OCI-LY1 (cell line): ENCODE measurements around the gene SLCO3A1.

ENCODE experiments used
- H2AFZ ChIP-seq: fragments of 200-600 bp; sonication (generic), shearing (Covaris generic); 2 replicates; pipeline ENCODE4 v1.6.0; 2014; ENCODE audit warnings: antibody characterized with exemption, mild to moderate bottlenecking, low read length
- H3F3A ChIP-seq: fragments of 200-600 bp; sonication (generic), shearing (Covaris generic); 2 replicates; pipeline ENCODE4 v1.6.0; 2014; ENCODE audit warnings: mild to moderate bottlenecking, antibody characterized with exemption, low read length, moderate library complexity; ENCODE audit not compliant: insufficient read depth
- H3K27ac ChIP-seq: fragments of 200-600 bp; sonication (generic); 2 replicates; pipeline ENCODE4 v1.5.1; 2014; ENCODE audit warnings: low read length, mixed run types, mild to moderate bottlenecking, low read depth; ENCODE audit not compliant: poor library complexity, severe bottlenecking
- H3K27me3 ChIP-seq: fragments of 200-600 bp; sonication (generic); 2 replicates; pipeline ENCODE4 v1.6.0; 2014; ENCODE audit warnings: antibody characterized with exemption, mild to moderate bottlenecking, low read length, moderate library complexity; ENCODE audit not compliant: insufficient read depth
- H3K36me3 ChIP-seq: fragments of 200-600 bp; sonication (generic); 2 replicates; pipeline ENCODE4 v1.6.1; 2014; ENCODE audit warnings: mild to moderate bottlenecking, antibody characterized with exemption, low read length, moderate library complexity, mixed read lengths; ENCODE audit not compliant: insufficient read depth
- H3K4me1 ChIP-seq: fragments of 200-600 bp; sonication (generic); 2 replicates; pipeline ENCODE4 v1.5.1; 2014; ENCODE audit warnings: mild to moderate bottlenecking, low read length, moderate library complexity; ENCODE audit not compliant: insufficient read depth, severe bottlenecking
- H3K4me2 ChIP-seq: fragments of 200-600 bp; sonication (generic), shearing (Covaris generic); 2 replicates; pipeline ENCODE4 v1.6.1; 2014; ENCODE audit warnings: low read length
- H3K4me3 ChIP-seq: fragments of 200-600 bp; sonication (generic); 2 replicates; pipeline ENCODE4 v1.5.1; 2014; ENCODE audit warnings: low read length, low read depth, mild to moderate bottlenecking, mixed read lengths; ENCODE audit not compliant: poor library complexity, severe bottlenecking
- H3K79me2 ChIP-seq: fragments of 200-600 bp; shearing (Covaris generic); 2 replicates; pipeline ENCODE4 v1.6.1; 2016; ENCODE audit warnings: mixed run types, low read length, mixed read lengths; ENCODE audit not compliant: insufficient read depth
- H3K9ac ChIP-seq: fragments of 200-600 bp; sonication (generic), shearing (Covaris generic); 2 replicates; pipeline ENCODE4 v1.6.1; 2014; ENCODE audit warnings: mild to moderate bottlenecking, low read length, mixed read lengths
- H3K9me2 ChIP-seq: fragments of 200-600 bp; sonication (generic), shearing (Covaris generic); 2 replicates; pipeline ENCODE4 v1.6.1; 2014; ENCODE audit warnings: low read depth, mild to moderate bottlenecking, low read length, mixed read lengths
- H3K9me3 ChIP-seq: fragments of 200-600 bp; shearing (Covaris generic); 2 replicates; pipeline ENCODE4 v1.6.1; 2014; ENCODE audit warnings: low read length, mixed read lengths
- H4K20me1 ChIP-seq: fragments of 200-600 bp; sonication (generic), shearing (Covaris generic); 2 replicates; pipeline ENCODE4 v1.6.0; 2016; ENCODE audit warnings: mild to moderate bottlenecking, low read length; ENCODE audit not compliant: insufficient read depth
- CTCF ChIP-seq: fragments of 200-600 bp; sonication (generic), shearing (Covaris generic); IDR thresholded peaks from 2 replicates; pipeline ENCODE4 v1.5.1; 2017; ENCODE audit warnings: mild to moderate bottlenecking, antibody characterized with exemption, low read length, moderate library complexity, mixed read lengths
- EZH2 ChIP-seq: fragments of 200-600 bp; sonication (generic), shearing (Covaris generic); IDR thresholded peaks from 2 replicates; pipeline ENCODE4 v1.8.0; 2017; ENCODE audit warnings: borderline replicate concordance, mixed run types, mild to moderate bottlenecking, antibody characterized with exemption, low read length, moderate library complexity, mixed read lengths

The SLCO3A1 gene

GRCh38 chr15:92158426-92158825 lies 304.9 kb downstream of the SLCO3A1 start:
- Histone ChIP-seq H3K27me3 (no peaks in the 10 kb centered on the region), H4K20me1 (no peaks in the 10 kb centered on the region), H3K4me1 (peaks cover 7% of the 10 kb centered on the region), H3K9me3 (no peaks in the 10 kb centered on the region), H3F3A (no peaks in the 10 kb centered on the region), H3K9me2 (no peaks in the 10 kb centered on the region), H3K4me3 (no peak overlapping the region), H3K36me3 (no peaks in the 10 kb centered on the region), H3K9ac (no peak overlapping the region), H2AFZ (no peak overlapping the region), H3K79me2 (no peaks in the 10 kb centered on the region), H3K4me2 (no peak overlapping the region), H3K27ac (no peak overlapping the region)
- TF ChIP-seq EZH2 (no peak), CTCF (no peak)

- H3K4me3 ChIP-seq = no peak overlapping the region
- H3K9me2 ChIP-seq = no peaks in the 10 kb centered on the region
- H3K27me3 ChIP-seq = no peaks in the 10 kb centered on the region
- no peaks in the 10 kb centered on the region for H3F3A ChIP-seq
- H2AFZ ChIP-seq = no peak overlapping the region
- H3K4me1 ChIP-seq = peaks cover 7% of the 10 kb centered on the region
- H4K20me1 ChIP-seq = no peaks in the 10 kb centered on the region
- H3K9me3 ChIP-seq = no peaks in the 10 kb centered on the region
- TF ChIP-seq EZH2 = no peak
- no peak for TF ChIP-seq CTCF
- no peaks in the 10 kb centered on the region for H3K36me3 ChIP-seq
- no peak overlapping the region for H3K4me2 ChIP-seq
- H3K27ac ChIP-seq = no peak overlapping the region
- no peaks in the 10 kb centered on the region for H3K79me2 ChIP-seq
- H3K9ac ChIP-seq = no peak overlapping the region
Measured at GRCh38 chr15:92159481-92159880, 306.0 kb downstream of the SLCO3A1 start.

DNA sequence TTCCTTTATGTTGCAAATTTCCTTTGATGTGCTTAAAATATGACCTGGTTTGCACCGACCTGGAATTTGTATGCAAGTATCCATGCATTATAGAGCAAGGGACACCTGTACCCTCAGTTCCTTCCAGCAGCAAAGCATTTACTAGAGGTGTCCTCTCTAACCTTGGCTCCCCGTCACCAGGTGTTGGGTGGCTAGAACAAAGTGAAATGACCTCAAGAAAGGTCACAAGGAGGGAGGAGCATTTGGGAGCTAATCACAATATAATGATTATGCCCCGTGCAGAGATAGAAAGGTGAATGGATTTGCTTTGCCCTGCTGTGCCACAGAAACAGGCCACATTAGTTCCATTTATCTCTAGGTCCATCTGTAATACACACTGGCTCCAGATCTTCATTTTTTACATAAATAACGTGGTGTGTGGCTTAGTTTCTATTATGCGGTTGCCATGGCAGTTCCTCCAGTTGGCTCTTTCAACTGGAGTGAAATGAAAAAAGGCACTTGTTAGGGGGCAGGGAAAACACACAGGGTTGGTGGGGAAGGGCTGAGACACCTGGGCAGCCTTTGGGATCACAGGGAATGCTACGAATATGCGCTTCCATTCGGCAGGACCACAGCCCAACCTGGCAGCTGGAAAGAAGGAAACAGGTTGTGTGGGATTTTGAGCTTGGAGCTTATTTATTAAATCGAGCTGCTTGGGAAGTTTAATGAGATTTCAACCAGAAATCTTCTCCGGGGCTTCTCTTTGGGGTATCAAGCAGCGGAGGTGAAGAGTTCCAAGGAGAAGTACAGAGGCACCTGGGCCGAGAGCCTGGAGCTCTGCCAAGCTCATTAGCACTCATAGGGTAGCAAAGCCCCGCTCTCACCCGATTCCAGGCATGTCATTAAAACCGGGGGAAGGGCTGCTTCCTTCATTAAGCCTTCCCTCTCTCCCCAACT lies 306.7 kb downstream of the SLCO3A1 start:
- H3K27ac ChIP-seq = no peak overlapping the region
- no peaks in the 10 kb centered on the region for H4K20me1 ChIP-seq
- H3K4me3 ChIP-seq = no peak overlapping the region
- H2AFZ ChIP-seq = no peak overlapping the region
- no peaks in the 10 kb centered on the region for H3K79me2 ChIP-seq
- H3K4me2 ChIP-seq = no peak overlapping the region
- H3K9me2 ChIP-seq = no peaks in the 10 kb centered on the region
- H3K9me3 ChIP-seq = no peaks in the 10 kb centered on the region
- H3K9ac ChIP-seq = no peak overlapping the region
- no peaks in the 10 kb centered on the region for H3F3A ChIP-seq
- no peaks in the 10 kb centered on the region for H3K36me3 ChIP-seq
- H3K4me1 ChIP-seq = peaks cover 7% of the 10 kb centered on the region
- TF ChIP-seq CTCF = no peak
- no peak for TF ChIP-seq EZH2
- H3K27me3 ChIP-seq = no peaks in the 10 kb centered on the region
